ENCODE results near the gene SETD2.
"Not testable (repeated sequence)": the region's sequence is repeated elsewhere in the genome, so short reads cannot be mapped to it uniquely, and the experiment has no call there.

Gene SETD2

DNA sequence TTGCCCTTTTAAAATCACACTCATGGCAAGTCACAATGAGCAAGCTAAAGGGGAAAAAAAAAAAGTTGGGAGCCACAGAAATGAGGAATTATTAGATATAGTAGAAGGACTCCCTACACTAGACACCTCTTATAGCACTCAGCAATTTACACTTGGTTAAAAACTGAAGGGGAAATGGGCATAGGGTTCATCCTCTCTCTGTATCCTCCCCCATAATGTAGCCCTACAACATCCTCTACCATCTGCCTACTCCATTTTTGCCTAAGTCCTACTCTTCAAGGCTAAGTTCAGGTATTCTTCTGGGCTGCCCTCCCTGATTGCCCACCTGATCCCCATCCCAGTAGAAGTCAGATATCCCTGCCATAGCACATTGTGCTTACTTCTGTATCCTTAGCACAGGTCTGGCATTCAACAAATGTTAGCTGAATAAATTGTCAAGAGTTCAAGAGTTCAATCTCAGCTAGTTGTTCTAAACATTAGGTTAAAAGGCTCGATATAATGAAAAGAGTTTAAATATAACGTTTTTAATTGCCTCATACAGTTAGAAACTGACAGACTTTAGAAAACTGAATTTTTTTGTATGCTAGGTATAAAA is 14.5 kb downstream of the SETD2 start:
- DNase-seq (ENCODE audit: low read depth in 2 of 2) = no peak

GRCh38 chr3:47145272-47145671 is 18.6 kb downstream of the SETD2 start:
- DNase-seq (ENCODE audit: low read depth in 2 of 2) = no peak

DNA sequence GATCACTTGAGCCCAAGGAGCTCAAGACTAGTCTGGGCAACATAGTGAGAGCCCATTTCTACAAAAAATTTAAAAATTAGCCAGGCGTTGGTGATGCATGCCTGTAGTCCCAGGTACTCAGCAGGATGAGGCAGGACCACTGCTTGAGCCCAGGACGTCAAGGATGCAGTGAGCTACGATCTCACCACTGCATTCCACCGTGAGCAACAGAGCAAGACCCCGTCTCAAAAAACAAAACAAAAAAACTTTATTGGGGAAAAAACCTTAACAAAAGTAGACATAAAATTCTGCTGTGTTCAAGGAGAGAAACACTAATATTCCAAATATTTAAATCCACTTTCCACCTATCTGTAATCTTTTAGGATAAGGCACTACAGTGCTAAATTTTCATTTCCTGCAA is 20.8 kb downstream of the SETD2 start:
- no peak for DNase-seq (ENCODE audit: low read depth in 2 of 2)

DNA sequence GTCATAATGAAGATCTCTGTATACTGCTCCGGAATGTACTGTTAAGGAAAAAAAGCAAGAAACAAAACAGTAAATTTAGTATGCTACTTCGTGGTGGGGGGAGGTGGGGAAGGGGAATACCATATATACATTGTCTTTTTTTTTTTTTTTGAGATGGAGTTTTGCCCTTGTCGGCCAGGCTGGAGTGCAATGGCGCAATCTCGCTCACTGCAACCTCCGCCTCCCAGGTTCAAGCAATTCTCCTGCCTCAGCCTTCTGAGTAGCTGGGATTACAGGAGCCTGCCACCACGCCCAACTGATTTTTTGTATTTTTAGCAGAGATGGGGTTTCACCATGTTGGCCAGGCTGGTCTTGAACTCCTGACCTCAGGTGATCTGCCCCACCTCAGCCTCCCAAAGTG is 21.4 kb downstream of the SETD2 start:
- not testable (repeated sequence) for DNase-seq (ENCODE audit: low read depth in 2 of 2)

- DNase-seq (ENCODE audit: low read depth in 2 of 2) = not testable (repeated sequence)
These were observed 22.9 kb downstream of the SETD2 start for GRCh38 chr3:47140973-47141461.

DNA sequence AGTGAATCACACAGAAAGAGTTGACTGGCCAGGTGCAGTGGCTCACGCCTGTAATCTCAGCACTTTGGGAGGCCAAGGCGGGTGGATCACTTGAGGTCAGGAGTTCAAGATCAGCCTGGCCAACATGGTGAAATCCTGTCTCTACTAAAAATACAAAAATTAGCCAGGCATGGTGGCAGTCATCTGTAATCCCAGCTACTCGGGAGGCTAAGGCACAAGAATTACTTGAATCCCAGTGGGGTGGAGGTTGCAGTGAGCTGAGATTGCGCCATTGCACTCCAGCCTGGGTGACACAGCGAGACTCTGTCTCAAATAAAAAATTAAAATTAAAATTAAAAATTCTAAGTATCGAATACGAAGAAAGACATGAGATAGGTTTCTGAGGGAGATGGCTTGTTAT is 23.4 kb downstream of the SETD2 start:
- not testable (repeated sequence) for DNase-seq (ENCODE audit: low read depth in 2 of 2)

- no peak for DNase-seq (ENCODE audit: low read depth in 2 of 2)
These were observed 29.6 kb downstream of the SETD2 start for GRCh38 chr3:47134311-47134710.

DNA sequence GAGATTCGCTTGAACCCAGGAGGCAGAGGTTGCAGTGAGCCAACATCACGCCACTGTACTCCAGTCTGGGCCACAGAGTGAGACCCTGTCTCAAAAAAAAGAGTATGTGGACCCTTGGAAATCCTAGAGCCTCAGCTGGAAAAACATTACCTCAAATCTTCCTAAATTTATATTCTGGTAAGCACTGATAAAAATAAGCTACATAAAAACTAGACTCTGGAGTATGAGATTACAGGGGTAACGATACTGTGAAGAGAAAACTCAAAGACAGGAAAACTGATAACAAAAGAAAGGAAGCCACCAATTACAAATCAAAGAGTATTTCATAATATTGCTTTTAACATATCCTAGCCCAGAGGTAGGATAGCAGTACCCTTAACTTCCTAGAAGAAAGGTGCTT is 30.3 kb downstream of the SETD2 start:
- no peak for DNase-seq (ENCODE audit: low read depth in 2 of 2)

- DNase-seq (ENCODE audit: low read depth in 2 of 2) = no peak
These were observed 33.4 kb downstream of the SETD2 start for GRCh38 chr3:47130557-47130956.

DNA sequence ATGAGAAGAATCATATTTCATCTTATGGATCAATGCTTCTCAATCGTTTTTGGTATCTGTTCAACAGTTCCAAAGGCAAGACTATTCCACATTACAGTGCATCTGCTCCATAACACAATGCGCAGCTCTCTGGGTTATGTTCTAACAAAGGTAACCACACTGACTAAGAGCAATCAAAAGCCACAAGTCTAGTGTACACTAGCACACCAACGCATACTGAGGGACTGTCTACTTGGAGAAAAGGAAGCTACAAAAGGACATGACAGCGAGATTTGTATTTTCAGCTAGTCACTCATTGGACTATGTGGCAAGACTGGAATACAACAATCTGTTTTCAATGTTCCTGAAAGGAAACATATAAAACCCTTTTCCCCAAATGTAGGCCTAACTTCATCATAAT is 35.8 kb downstream of the SETD2 start:
- DNase-seq (ENCODE audit: low read depth in 2 of 2) = no peak

DNA sequence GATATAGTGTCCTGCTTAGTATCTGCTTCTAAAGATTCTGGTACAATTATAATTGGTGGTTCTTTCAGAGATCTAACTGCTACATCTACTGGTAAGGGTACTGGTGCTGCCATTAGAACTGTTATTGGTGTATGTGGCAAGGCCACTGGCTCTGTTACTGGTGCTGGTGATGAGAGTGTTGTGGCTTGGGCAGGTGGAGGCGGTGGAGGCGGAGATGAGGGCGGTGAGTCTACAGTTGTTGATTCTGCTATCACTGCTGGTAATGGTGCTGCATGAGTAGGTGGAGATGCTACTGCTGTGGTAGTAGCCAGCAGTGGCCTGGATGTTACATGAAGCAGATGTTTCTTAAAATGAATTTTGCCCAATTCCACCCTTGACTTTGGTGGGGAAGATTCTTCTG is 40.1 kb downstream of the SETD2 start:
- DNase-seq (ENCODE audit: low read depth in 2 of 2) = no peak

- DNase-seq (ENCODE audit: low read depth in 2 of 2) = no peak
These were observed 42.5 kb downstream of the SETD2 start for GRCh38 chr3:47121409-47121808.

GRCh38 chr3:47120138-47120537 is 43.8 kb downstream of the SETD2 start:
- DNase-seq (ENCODE audit: low read depth in 2 of 2) = no peak

GRCh38 chr3:47119387-47119786 is 44.5 kb downstream of the SETD2 start:
- not testable (repeated sequence) for DNase-seq (ENCODE audit: low read depth in 2 of 2)

DNA sequence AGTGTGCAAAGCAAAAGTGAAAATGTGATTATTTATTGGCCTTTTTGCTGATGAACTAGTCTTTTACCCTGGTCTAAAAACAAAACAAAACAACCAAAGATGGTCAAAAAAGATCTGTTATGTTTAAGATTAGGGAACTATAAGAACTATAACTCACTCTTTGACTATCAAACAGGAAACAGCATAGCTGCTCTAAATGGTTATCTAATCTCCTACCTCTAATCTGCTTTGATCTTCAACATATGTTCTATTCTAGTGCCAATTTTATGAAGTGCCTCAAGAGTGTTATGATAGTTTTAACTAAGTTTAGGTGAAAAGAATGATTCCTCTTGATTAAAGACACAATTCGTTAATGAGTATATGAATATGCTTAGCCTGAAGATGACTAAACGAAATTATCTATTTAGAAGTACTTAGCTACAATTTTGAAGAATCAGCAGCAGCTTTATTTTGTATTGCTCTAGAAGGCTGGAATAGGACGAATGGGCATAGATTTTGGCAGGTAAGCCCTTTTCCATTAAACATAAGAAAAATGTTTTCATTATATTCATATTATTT is 46.0 kb downstream of the SETD2 start:
- no peak for DNase-seq (ENCODE audit: low read depth in 2 of 2)

DNA sequence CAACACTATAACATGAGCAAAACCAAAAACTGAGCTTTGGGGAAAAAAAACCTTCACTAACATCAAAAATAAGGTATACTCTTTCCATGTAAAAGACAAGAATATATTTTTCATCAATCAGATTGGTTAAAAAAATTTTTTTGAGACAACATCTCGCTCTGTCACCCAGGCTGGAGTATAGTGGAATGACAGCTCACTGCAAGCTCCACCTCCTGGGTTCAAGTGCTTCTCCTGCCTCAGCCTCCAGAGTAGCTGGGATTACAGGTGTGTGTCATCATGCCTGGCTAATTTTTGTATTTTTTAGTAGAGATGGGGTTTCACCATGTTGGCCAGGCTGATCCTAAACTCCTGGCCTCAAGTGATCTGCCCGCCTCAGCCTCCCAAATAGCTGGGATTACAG is 48.4 kb downstream of the SETD2 start:
- DNase-seq (ENCODE audit: low read depth in 2 of 2) = not testable (repeated sequence)

- no peak for DNase-seq (ENCODE audit: low read depth in 2 of 2)
These were observed 50.1 kb downstream of the SETD2 start for GRCh38 chr3:47113669-47114365.

DNA sequence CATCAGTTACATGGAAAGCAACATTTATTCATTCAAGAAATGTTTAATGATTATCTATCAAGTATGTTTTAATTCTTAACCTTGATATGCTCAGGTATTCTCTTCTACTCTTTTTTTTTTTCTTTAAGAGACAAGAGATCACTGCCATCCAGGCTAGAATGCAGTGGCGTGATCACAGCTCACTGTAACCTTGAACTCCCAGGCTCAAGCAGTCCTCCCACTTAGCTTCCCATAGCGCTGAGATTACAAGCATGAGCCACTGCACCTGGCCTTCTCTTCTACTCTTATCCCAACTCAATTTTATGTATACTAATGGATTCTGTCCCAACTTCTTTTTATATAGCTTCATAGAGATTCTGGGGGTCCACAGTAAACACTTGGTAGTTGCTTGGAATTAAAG is 50.9 kb downstream of the SETD2 start:
- DNase-seq (ENCODE audit: low read depth in 2 of 2) = no peak

DNA sequence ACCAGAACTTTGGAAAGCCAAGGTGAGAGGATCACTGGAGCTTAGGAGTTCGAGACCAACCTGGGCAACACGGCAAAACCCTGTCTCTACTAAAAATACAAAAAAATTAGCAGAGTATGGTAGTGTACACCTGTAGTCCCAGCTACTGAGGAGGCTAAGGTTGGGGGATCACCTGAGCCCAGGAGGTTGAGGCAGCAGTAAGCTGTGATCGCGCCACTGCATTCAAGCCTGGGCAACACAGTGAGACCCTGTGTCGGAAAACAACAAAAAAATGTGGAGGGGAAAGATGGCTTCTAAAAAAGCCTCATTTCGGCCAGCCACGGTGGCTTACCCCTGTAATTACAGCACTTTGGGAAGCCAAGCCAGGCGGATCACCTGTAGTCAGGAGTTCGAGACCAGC is 54.5 kb downstream of the SETD2 start:
- DNase-seq (ENCODE audit: low read depth in 2 of 2) = no peak

- no peak for DNase-seq (ENCODE audit: low read depth in 2 of 2)
These were observed 55.4 kb downstream of the SETD2 start for GRCh38 chr3:47108546-47108945.

DNA sequence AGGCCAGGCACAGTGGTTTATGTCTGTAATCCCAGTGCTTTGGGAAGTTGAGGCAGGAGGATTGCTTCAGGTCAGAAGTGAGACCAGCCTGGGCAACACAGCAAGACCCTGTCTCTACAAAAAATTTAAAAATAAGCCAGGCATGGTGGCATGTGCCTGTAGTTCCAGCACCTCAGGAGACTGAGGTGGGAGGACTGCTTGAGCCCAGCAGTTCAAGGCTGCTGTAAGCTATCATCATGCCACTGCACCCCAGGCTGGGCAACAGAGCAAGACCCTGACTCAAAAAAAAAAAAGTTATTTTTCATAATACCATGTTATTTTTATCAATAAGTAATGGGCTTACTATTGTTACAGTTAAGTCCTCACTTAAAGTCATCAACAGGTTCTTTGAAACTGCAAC is 59.7 kb downstream of the SETD2 start:
- DNase-seq (ENCODE audit: low read depth in 2 of 2) = no peak

DNA sequence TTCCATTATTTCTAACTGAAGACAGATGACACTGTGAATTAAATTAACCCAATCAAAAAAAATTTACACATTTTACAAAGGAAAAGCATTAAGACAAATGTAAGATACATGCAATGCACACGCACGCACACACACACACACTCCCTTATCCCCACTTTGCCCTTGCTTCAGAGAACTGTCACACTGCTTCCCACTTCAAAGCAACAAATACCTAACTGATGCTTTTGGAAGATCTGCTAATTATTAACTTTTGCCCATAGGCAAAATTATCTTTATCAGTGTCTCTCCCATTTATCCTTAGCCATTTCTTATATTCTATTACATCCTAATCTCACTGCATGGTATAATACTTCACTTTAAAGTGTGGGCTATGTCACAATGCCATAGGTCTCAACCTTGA is 60.3 kb downstream of the SETD2 start:
- DNase-seq (ENCODE audit: low read depth in 2 of 2) = no peak

- no peak for DNase-seq (ENCODE audit: low read depth in 2 of 2)
These were observed 61.8 kb downstream of the SETD2 start for GRCh38 chr3:47102081-47102600.

All from stimulated activated CD8-positive, alpha-beta memory T cell treated with anti-CD3 and anti-CD28 coated beads, Interleukin-7, amount 100 ng/mL, for 4 hours (primary cell).